Mucosa of stomach (tissue), 1 donor: ENCODE data around the gene DACT2.
"Not testable (repeated sequence)": the region's sequence is repeated elsewhere in the genome, so short reads cannot be mapped to it uniquely, and the experiment has no call there.

Experiments
- H3K27me3 ChIP-seq: one replicate; pipeline ENCODE4 v1.7.0; 2013; ENCODE audit warnings: mild to moderate bottlenecking, low read length; ENCODE audit not compliant: control insufficient read depth, insufficient read depth
- H3K36me3 ChIP-seq: one replicate; pipeline ENCODE4 v1.7.0; 2013; ENCODE audit warnings: low read length; ENCODE audit not compliant: control insufficient read depth, insufficient read depth
- H3K4me1 ChIP-seq: one replicate; pipeline ENCODE4 v1.7.0; 2013; ENCODE audit warnings: mild to moderate bottlenecking, low read length; ENCODE audit not compliant: control insufficient read depth, insufficient read depth
- H3K4me3 ChIP-seq: one replicate; pipeline ENCODE4 v1.7.0; 2013; ENCODE audit warnings: low read length
- H3K9ac ChIP-seq: one replicate; pipeline ENCODE4 v1.7.0; 2013; ENCODE audit warnings: mild to moderate bottlenecking, low read length, moderate library complexity
- H3K9me3 ChIP-seq: one replicate; pipeline ENCODE4 v1.7.0; 2013; ENCODE audit warnings: mild to moderate bottlenecking, low read length, moderate library complexity; ENCODE audit not compliant: control insufficient read depth
- donor health status: Pancreatic carcinoma.

The DACT2 gene

GRCh38 chr6:168292826-168293225 is 26.8 kb downstream of the DACT2 start:
- no peaks in the 10 kb centered on the region for H3K36me3 ChIP-seq
- no peak overlapping the region for H3K9ac ChIP-seq
- H3K27me3 ChIP-seq, result peaks cover 3% of the 10 kb centered on the region
- H3K4me1 ChIP-seq, result no peaks in the 10 kb centered on the region
- H3K4me3 ChIP-seq, result no peak overlapping the region
- H3K9me3 ChIP-seq, result no peaks in the 10 kb centered on the region

GRCh38 chr6:168291450-168291849 is 28.1 kb downstream of the DACT2 start:
- Histone ChIP-seq H3K4me3 (no peak overlapping the region), H3K27me3 (peaks cover 3% of the 10 kb centered on the region), H3K36me3 (no peaks in the 10 kb centered on the region), H3K9me3 (no peaks in the 10 kb centered on the region), H3K4me1 (no peaks in the 10 kb centered on the region), H3K9ac (no peak overlapping the region)

GRCh38 chr6:168290095-168290494 is 29.5 kb downstream of the DACT2 start:
- H3K9me3 ChIP-seq, result no peaks in the 10 kb centered on the region
- H3K4me1 ChIP-seq, result no peaks in the 10 kb centered on the region
- H3K9ac ChIP-seq, result no peak overlapping the region
- H3K27me3 ChIP-seq, result peaks cover 3% of the 10 kb centered on the region
- no peak overlapping the region for H3K4me3 ChIP-seq
- H3K36me3 ChIP-seq, result no peaks in the 10 kb centered on the region

- H3K4me3 ChIP-seq, result no peak overlapping the region
- peaks cover 3% of the 10 kb centered on the region for H3K27me3 ChIP-seq
- H3K36me3 ChIP-seq, result no peaks in the 10 kb centered on the region
- H3K9ac ChIP-seq, result no peak overlapping the region
- no peaks in the 10 kb centered on the region for H3K9me3 ChIP-seq
- H3K4me1 ChIP-seq, result no peaks in the 10 kb centered on the region
Observed at GRCh38 chr6:168289571-168289962, 30.0 kb downstream of the DACT2 start.

GRCh38 chr6:168288781-168289570 is 30.6 kb downstream of the DACT2 start:
- Histone ChIP-seq H3K4me3 (no peak overlapping the region), H3K4me1 (no peaks in the 10 kb centered on the region), H3K9me3 (no peaks in the 10 kb centered on the region), H3K27me3 (peaks cover 3% of the 10 kb centered on the region), H3K9ac (no peak overlapping the region), H3K36me3 (no peaks in the 10 kb centered on the region)

GRCh38 chr6:168287460-168287859 is 32.1 kb downstream of the DACT2 start:
- not testable (repeated sequence) for H3K4me3 ChIP-seq, H3K27me3 ChIP-seq, H3K36me3 ChIP-seq, H3K9me3 ChIP-seq, H3K9ac ChIP-seq, H3K4me1 ChIP-seq

GRCh38 chr6:168286771-168287446 is 32.7 kb downstream of the DACT2 start:
- not testable (repeated sequence) for H3K9me3 ChIP-seq, H3K9ac ChIP-seq, H3K4me3 ChIP-seq, H3K4me1 ChIP-seq, H3K27me3 ChIP-seq, H3K36me3 ChIP-seq

- Histone ChIP-seq H3K36me3 (no peaks in the 10 kb centered on the region), H3K27me3 (peaks cover 3% of the 10 kb centered on the region), H3K9ac (no peak overlapping the region), H3K9me3 (no peaks in the 10 kb centered on the region), H3K4me1 (no peaks in the 10 kb centered on the region), H3K4me3 (no peak overlapping the region)
Observed at GRCh38 chr6:168286116-168286515, 33.5 kb downstream of the DACT2 start.

GRCh38 chr6:168285456-168285855 is 34.1 kb downstream of the DACT2 start:
- Histone ChIP-seq H3K27me3 (peaks cover 3% of the 10 kb centered on the region), H3K4me1 (no peaks in the 10 kb centered on the region), H3K9ac (no peak overlapping the region), H3K4me3 (no peak overlapping the region), H3K36me3 (no peaks in the 10 kb centered on the region), H3K9me3 (no peaks in the 10 kb centered on the region)

- H3K27me3 ChIP-seq, result peaks cover 7% of the 10 kb centered on the region
- H3K9me3 ChIP-seq, result no peaks in the 10 kb centered on the region
- H3K36me3 ChIP-seq, result no peaks in the 10 kb centered on the region
- no peak overlapping the region for H3K9ac ChIP-seq
- no peak overlapping the region for H3K4me3 ChIP-seq
- H3K4me1 ChIP-seq, result no peaks in the 10 kb centered on the region
Observed at GRCh38 chr6:168284187-168284586, 35.4 kb downstream of the DACT2 start.

- Histone ChIP-seq H3K4me3 (no peak overlapping the region), H3K36me3 (no peaks in the 10 kb centered on the region), H3K9me3 (no peaks in the 10 kb centered on the region), H3K4me1 (peaks cover 5% of the 10 kb centered on the region), H3K27me3 (peaks cover 5% of the 10 kb centered on the region), H3K9ac (no peak overlapping the region)
Observed at GRCh38 chr6:168283686-168284025, 35.9 kb downstream of the DACT2 start.

GRCh38 chr6:168282985-168283685 is 36.4 kb downstream of the DACT2 start:
- Histone ChIP-seq H3K4me3 (no peak overlapping the region), H3K36me3 (no peaks in the 10 kb centered on the region), H3K9ac (no peak overlapping the region)

More at GRCh38 chr6:168282985-168283685, 36.4 kb downstream of the DACT2 start:
- H3K4me1 ChIP-seq, result peaks cover 5% of the 10 kb centered on the region
- no peaks in the 10 kb centered on the region for H3K9me3 ChIP-seq
- peaks cover 5% of the 10 kb centered on the region for H3K27me3 ChIP-seq
